Stimulated activated CD4-positive, alpha-beta T cell treated with anti-CD3 and anti-CD28 coated beads, Interleukin-4, amount 100 ng/mL, for 4 hours (primary cell): ENCODE results near the gene HSPB1.
"Not testable (repeated sequence)": the region's sequence is repeated elsewhere in the genome, so short reads cannot be mapped to it uniquely, and the experiment has no call there.

Experiments used
- DNase-seq, 2 experiments: peaks; one replicate each; pipeline ENCODE4 v3.0.0-alpha.2; 2020

Gene HSPB1

DNA sequence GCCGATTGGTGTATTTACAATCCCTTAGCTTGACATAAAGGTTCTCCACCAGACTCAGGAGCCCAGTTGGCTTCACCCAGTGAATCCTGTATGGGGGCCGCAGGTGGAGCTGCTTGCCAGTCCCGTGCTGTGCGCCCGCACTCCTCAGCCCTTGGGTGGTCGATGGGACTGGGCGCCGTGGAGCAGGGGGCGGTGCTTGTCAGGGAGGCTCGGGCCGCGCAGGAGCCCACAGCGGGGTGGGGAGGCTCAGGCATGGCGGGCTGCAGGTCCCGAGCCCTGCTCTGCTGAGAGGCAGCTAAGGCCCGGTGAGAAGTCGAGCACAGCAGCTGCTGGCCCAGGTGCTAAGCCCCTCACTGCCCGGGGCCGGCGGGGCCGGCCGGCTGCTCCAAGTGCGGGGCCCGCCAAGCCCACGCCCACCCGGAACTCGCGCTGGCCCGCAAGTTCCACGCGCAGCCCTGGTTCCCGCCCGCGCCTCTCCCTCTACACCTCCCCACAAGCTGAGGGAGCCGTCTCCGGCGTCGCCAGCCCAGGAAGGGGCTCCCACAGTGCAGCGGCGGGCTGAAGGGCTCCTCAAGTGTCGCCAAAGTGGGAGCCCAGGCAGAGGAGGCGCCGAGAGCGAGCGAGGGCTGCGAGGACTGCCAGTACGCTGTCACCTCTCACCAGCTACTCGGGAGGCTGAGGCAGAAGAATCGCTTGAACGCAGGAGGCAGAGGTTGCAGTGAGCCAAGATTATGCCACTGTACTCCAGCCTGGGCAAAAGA, 7.0 kb downstream of the HSPB1 start:
- not testable (repeated sequence) for DNase-seq

DNA sequence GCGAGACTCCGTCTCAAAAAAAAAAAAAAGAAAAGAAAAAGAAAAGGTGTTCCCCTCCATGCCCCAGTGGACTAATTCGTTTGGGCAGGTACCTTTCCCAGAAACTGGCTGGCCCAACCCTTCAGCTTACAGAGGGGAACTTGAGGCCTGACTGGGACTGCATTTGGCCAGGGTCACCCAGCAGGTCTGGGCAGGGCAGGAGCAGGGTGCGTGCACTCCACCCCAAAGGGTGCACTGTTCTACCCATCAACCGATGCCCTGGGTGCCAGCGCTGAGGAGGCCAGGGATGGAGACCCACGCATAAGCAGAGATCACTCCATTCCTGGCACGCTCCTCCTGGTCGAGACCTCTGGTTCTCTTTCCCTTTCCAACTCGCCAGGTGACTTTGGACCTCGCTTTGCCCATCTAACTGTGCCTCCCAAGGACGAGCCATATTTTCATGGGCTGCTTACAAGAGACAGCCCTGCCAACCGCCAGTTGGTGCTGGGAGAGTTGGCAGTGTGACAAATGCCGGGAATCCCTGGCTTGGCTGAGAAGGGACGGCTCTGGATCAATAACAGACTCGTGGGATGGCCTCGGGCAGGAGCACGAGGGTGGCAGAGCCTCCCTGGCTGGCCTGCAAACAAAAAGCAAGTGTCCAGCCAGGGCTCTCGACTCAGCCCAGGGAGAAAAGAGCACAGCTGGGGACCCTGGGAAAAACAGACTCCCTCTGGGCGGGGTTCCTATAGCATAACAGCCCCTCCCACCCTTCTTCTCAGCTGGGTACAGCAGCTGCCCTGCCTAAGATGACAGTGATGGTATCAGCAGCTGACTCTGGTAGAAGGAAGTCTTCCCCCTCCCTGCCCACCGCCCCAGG, 7.9 kb downstream of the HSPB1 start:
- DNase-seq = no peak

DNA sequence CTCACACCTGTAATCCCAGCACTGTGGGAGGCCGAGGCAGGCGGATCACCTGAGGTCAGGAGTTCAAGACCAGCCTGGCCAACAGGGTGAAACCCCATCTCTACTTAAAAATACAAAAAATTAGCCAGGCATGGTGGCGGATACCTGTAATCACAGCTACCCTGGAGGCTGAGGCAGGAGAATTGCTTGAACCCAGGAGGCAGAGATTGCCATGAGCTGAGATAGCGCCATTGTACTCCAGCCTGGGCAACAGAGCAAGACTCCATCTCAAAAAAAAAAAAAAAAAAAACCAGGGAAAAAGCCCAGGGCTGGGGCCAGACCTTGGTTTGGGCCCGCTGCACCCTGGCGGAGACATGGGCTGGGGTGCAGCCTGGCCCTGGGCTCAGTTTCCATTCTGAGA, 9.4 kb downstream of the HSPB1 start:
- DNase-seq = not testable (repeated sequence)

DNA sequence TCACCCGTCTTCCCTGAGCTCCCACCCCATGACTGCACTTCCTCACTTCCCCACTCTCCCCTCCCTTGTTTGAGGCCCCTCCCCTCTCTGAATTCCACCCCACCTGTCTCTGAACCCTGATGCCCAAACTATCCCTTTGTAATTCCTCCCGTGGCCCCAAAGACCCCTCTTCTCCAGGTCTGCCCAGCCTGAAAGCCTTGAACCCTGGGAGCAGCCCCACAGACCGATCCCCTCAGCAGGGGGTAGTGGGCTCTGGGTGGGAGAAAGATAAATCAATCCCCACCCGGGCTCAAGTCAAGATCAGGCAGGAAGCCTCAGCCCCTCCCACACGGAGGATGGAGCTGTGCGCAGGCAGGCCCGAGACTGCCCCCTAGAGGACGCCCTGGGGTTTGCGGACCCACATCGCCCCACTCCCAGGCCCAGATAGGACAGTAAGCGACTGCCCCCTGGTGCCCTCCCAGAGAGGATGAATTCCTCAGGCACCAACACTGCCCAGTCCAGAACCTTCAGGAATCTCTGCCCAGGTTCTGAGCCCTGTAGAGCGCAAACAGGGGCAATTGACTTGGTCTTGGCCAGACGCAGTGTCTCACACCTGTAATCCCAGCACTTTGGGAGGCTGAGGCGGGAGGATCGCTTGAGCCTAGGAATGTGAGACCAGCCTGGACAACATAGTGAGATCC, 11.7 kb downstream of the HSPB1 start:
- DNase-seq = peak; percentile 92 to 96

DNA sequence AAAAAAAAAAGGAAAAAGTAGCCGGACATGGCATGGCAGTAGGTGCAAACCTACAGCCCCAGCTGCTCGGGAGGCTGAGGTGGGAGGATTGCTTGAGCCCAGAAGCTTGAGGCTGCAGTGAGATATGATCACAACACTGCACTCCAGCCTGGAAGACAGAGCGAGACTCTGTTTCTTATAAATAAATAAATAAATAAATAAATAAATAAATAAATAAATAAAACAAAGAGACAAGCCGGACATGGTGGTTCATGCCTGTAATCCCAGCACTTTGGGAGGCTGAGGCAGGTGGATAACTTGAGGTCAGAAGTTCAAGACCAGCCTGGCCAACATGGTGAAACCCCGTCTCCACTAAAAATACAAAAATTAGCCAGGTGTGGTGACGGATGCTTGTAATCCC, 12.3 kb downstream of the HSPB1 start:
- DNase-seq = not testable (repeated sequence)

DNA sequence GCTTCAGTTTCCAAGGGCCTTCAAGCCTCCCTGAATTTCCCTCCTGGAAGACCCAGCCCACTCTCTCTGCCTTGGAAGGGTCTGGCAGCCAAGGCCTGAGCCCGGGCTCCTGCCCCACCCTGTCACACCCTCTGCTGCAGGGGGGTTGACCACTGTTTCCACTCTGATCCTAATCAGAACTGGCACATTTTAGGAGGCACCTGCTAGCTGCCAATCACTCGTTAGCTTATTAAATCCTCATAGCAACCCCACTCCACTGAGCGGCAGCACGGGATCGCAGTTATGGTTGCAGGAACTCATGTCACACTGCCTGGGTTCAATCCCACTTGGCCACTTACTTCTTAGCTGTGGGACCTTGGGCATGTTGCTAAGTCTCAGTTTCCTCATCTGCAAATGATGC, 12.9 kb downstream of the HSPB1 start:
- no peak for DNase-seq

DNA sequence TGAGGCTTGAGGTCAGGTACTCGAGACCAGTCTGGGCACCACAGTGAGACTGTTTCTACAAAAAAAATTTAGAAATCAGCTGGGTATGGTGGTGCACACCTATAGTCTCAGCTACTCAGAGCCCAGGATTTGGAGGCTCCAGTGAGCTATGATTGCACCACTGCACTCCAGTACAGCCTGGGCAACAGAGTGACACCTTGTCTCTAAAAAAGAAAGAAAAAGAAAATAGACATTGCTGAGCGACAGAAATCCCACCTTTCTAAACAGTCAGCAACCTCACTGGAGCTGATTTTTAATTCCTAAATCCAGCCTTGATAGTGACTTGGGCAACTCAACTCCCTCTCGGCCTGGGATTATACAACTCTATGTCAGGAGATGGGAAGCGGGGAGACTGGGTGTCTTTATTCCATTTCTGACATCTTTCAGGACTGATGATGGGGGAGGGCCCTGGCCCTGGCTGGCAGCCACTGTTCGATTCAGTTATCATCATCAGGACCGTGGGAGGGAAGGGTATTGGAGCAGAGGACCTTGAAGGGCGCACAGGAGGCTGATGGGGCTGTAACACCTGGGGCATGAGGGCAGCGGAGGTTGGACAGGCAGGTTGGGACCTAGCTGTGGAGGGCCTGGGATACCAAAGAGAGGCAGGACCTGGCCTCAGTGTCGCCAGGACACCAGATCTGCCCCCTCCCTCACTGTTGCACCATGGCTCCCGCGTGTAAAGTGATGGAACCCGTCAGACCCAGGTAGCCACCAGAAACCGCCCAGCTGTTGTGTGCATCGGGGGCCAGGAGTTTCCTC, 14.7 kb downstream of the HSPB1 start:
- DNase-seq = no peak

DNA sequence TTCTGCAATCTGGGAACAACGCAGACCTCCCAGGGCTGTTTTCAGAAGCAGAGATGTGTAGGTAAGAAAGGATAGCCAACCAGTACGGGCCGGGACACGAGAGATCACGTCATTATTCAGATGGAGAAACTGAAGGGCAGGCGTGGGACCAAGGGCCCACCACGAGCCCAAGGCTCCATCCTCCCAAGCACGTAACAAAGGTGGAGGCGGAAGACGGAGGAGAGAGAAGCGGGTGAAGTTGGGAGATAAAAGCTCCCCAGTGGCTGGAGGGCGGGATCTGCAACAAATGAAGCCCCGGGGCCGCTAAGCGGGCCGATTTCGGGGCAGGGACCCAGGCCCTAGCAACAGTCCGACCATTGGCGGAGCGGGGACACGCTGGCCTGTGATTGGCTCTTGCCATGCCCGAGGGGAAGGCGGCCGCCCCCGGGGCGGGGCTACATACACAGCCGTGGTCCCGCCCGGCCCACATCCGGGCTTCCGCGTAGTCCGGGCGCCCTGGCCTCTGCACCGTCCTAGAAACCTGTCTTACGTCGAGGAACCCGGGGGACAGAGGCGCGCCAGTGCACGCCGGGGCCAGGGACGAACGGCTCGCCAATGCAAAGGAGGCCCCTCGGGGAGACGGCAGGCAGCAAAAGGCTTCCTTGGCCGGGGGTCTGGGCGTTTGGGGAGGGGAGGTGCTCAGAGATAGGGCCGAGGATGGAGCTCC, 15.5 kb downstream of the HSPB1 start:
- peak; percentile 91 to 93 for DNase-seq

DNA sequence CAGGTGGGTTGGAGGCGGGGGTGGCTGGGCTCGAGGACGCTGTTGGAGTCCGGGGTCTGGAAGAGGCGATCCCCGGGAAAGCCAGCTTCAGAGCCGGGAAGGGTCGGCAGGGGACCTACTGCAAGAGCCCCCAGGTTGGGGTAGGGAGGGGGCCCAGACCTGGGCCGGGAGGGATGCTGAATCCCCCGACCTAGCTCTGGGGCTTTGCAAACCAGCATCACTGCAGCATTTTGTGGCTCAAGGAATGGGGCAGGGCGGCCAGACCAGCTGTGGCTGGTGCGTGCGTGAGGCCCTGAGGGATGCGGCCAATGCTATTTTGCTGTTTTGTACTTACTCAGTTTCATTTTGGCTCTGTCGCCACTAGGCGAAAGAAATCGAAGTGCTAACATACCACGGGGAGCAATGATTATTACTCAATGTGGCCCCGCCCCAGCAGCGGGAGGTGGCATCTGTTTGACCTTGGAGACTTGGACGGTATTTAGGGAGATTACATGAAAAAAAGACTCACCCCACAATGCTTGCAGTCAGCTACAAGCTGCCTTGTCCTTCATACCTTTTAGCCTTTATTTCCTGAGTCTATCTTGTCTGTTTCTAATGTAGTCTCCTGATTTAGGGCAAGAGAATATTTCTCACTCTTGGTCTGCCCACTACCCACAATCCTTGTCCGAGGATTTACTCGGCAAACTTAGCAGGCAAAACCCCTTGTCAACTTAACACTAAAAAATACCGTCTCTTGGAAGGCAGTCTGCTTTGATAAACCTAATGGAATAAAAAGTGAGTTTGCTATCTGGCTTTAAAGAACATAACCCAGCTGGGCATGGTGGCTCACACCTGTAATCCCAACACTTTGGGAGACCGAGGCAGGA, 16.2 kb downstream of the HSPB1 start:
- peak; percentile 31 to 59 for DNase-seq

DNA sequence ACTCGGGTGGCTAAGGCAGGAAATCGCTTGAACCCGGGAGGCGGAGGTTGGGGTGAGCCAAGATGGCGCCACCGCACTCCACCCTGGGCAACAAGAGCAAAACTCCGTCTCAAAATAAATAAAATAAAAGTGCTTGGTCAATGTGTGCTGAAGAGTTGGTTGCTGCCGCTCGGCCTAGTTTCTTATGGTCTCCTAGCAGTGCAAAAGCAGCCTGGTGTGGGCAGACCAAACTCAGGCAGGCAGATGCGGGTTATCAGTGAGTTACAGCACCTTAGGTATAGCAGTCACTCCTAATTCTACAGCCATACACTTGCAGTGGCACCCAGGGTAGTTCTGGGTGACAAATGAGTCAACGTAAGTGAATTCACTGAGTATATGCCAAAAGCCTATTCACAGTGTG, 22.6 kb downstream of the HSPB1 start:
- no peak for DNase-seq

DNA sequence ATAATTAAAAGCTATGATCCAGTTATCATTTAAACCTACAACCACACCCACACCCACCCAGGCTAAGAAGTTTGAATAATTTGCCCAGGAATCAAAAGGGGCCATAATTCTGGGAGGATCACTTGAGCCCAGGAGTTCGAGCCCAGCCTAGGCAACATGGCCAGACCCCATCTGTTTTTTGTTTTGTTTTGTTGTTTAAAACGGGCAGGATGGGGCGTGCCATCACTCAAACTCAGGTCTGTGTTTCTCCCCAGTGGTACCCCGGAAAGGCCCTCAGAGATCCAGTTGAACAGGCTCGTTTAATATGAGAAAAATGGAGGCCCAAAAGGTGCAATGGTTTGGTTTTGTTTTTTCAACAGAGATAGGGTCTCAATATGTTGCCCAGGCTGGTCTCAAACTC, 23.3 kb downstream of the HSPB1 start:
- no peak for DNase-seq

DNA sequence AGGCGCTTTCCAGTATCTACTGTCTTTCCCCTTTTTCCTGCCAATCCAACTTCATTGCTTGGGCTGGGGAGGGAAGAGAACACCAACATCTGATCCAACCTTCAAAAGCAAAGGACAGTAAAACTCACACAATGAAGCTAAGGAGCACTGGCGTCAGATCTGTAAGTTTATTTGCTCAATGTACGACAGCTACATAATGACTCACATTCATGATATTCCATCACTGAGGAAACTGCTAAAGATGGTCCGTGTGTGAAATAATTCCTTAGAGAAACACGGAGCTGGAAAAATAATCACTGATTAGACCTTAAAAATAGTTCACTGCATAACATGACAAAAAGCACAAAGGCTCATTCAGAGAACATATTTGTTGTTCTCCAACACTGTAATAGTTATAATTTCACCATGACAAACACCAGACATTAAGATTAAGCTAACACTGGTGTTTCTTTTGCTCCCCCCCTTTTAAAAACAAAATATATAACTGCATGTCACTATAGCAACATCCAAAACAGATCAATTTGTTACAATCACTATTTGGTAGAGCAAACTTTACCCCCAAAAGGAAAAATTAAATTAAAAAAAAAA, 24.3 kb downstream of the HSPB1 start:
- no peak for DNase-seq

DNA sequence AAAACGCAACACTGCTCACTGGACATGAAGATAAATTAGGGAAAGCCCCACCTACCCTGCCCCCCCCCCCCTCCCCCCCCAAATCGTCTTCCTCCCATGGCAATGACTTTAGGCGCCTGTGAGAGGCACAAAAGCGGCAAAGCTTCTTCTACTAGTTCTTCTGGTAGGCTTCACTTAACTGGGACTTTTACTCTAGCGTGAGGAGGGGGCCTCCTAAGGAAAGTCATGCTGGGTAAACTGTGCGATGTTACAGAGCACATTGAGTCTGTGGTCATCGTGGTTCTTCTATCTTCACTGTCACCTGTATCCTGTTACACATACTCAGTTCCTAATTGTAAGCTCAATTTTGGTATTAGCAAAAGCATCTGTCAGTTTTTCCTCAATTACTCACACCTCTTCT, 25.1 kb downstream of the HSPB1 start:
- DNase-seq = no peak

DNA sequence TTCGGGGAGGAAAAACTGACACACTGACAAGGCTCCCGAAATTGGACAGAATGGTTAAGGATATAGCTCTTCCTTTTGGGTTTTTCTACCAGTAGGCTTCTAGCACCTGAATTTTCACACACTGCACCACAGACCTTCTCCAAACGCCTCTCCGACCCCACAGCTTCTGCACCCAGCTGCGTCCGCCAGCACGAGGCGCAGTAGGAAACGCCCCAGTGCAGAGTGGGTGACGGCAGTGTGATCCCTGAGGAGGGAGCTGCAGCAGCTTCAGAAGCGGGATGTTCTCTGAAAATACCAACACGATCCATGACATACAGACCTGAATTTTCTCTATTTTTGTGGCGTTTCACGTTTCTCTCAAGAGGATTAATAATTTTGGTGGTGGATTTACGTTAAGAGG, 25.9 kb downstream of the HSPB1 start:
- DNase-seq = no peak

DNA sequence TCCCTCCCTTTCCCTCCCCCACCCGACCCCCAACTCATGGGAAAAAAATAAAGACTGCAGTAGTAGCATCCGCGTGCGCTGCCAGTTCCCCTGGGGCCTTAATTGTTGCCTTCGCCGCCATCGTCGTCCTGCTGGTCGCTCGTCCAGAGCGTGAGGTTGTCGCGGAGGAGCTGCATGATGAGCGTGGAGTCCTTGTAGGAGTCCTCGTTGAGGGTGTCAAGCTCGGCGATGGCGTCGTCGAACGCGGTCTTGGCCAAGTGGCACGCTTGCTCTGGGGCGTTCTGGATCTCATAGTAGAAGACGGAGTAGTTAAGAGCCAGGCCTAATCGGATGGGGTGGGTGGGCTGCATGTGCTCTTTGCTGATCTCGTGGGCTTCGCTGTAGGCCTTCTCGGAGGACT, 27.0 kb downstream of the HSPB1 start:
- DNase-seq = no peak

DNA sequence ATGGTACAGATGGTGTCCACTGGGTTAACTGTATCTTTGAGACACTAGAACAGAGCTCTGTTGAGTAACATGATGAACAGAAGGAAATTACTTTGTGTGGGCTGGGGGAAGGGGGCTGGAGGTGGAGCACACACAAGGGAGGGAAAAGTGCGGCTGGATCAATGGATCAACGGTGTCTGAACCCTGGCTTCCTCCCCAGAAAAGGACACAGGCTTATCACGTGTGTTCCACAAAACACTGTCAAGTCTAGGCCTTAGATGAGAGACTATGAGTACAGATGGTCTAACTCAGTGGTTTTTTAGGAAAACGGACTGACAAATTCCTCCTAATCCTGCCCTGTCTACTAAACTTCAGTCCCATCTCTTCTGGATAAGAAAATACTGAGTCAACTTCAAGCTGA, 27.8 kb downstream of the HSPB1 start:
- DNase-seq = no peak

DNA sequence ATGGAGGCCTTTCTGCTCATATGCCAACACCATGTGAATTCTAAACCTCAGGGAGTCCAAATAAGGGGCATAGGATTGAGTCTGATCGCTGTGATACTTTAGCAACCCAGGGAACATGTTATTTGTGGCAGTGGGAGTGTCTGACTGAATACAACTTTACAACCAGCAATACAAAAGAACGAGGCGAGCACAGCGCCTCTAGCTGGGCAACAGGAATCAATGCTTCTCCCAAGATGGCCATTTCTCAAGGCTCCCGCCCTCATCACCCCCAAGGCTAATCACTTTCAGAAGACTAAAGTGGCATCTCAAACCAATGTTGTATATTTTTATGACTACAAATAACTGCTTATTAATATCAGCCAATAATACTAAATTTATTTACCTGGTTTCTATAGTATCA, 28.2 kb downstream of the HSPB1 start:
- no peak for DNase-seq

DNA sequence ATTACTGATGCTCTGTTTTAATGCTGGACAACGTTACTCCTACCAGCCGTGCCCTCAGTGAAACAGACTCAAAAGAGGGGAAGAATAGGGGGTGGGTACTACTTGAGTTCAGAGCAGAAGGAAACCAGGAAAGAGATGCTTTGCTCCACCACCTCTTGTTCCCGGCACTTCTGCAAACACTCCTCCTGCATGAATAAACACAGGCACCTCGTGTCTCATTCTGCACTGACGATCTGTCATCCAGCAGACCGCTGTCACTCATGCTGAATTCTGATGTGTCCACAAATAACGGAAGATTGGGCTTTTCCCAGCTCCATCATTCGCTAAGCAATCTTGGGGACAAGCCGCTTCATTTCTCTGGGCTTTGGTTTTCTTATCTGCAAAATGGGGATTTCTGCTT, 29.6 kb downstream of the HSPB1 start:
- DNase-seq = no peak

DNA sequence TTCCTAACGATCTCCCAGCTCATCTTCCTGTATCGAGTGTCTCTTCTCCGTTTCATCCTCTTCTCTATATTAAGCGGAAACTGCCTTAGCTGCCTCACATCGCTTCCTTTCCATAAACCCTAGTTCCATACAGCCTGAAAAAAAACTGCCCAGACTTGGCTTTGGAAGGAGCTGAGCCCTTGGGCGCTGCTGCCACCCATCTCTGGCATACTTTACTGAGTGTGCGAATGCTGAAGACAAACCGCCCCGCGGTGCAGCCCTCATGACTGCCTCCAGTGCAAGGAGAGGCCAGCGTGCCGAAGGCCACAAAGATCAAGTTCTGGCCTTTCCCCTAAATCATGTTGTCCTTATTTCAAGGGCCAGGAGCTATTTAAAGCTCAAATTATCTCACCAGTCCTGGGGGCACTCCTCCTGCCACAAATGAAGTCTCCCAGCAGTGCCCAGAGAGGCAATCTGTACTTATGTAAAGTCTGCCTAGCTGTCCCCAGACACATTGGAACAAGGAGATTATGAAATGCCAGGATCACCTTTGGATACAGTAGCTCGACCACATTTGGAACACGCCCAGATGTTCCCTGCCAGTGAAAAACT, 31.1 kb downstream of the HSPB1 start:
- no peak for DNase-seq

DNA sequence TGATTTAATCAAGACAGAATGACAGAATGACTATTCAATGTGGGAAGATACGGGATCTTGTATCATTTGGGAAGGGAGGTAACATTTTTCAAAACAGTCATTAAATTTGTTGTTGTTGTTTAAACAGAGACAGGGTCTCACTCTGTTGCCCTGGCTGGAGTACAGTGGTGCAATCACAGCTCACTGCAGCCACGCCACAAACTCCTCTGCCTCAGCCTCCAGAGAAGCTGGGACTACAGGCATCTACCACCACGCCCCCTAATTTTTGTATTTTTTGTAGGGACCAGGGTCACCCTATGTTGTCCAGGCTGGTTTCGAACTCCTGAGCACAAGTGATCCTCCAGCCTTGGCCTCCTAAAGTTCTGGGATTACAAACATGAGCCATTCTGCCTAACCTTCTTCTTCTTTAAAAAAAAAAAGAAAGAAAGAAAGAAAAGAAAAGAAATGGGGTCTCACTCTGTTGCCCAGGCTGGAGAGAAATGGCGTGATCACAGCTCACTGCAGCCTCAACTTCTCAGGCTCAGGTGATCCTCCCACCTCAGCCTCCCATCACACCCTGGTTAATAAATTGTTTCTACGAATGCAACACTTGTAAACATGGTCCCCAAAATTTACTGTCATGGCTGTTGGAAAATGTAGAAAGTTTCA, 32.0 kb downstream of the HSPB1 start:
- DNase-seq = no peak
